HG03045 (cell line): ENCODE results near the gene JAG1.
"Not testable (repeated sequence)": the region's sequence is repeated elsewhere in the genome, so short reads cannot be mapped to it uniquely, and the experiment has no call there.

ENCODE experiments used
- ATAC-seq: cut with Tn5 transposase; IDR thresholded peaks from one replicate; pipeline ENCODE4 v1.9.1; 2021; ENCODE audit warnings: mild to moderate bottlenecking, moderate library complexity; ENCODE audit not compliant: unreplicated experiment

Gene JAG1

DNA sequence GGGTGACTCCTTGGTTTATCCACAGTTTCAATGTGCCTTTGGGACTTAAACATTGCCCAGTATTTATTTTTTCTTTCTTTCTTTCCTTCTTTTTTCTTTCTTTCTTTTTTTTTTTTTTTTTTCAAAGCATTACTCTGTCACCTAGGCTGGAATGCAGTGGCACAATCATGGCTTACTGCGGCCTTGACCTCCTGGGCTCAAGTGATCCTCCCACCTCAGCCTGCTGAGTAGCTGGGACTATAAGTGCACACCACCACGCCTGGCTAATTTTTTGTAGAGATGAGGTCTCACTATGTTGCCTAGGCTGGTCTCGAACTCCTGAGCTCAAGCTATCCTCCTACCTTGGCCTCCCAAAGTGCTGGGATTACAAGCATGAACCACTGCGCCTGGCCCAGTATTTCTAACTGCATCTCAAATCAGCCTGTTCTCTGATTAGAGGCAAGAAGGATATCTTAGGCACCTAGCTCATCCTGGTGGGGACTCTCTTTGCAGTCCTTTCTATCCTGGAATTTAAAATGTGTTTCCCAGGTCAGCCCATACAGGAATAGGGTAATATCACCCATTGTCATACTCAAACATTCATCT is 56.2 kb downstream of the JAG1 start:
- not testable (repeated sequence) for ATAC-seq

DNA sequence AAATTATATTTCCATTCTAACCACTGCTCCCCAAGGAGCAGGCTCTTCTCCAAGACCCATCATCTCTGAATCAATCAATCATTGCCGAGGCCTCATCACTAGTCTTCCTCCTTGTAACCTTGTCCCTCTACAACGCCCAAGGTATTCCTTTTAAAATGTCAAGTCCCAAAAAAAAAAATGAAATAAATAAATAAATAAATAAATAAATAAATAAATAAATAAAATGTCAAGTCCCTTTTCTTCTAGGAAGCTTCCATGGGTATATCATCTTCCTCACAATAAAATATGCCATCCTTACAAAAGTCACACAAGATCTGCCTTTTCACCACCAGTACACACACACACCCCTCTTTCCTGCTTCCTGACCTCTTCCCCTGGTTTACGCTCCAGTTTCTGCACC is 57.6 kb downstream of the JAG1 start:
- no peak for ATAC-seq

DNA sequence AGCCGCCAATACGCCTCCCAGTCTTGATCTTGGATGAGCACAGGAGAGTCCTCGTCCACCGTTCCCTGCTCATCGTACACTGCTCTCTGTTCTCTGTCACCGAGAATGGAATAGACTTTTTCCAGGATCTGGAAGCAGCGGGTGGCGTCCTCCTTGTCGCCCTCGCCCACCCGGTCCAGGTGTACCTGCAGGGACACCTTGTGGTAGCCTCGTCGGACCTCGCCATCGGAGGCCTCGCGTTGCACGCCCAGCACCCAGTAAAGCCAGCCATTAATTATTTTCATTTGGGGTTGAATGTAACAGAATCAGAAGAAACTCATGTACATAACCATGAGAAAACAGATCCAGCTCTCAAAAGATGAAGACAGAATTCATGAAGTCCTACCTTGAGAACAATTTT is 59.9 kb downstream of the JAG1 start:
- ATAC-seq, result no peak

DNA sequence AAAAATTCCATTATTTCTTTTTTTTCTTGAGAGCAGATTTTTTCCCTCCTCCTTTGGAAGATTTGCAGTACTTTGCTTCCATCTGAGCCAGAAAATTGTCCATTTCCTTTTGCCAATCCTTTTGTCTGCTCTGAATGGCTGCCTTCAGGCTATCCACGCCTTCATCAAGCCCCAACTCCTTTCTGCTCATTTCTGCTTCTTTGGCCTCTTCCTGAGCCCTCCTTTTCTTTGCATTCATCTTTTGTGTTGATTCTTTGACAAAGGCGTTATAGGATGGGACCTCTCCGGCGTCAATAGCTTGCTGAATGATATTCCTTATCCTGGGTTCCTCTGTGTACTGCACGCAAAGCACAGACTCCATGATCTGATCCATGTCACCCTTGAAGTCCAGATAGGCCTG is 60.4 kb downstream of the JAG1 start:
- not testable (repeated sequence) for ATAC-seq

DNA sequence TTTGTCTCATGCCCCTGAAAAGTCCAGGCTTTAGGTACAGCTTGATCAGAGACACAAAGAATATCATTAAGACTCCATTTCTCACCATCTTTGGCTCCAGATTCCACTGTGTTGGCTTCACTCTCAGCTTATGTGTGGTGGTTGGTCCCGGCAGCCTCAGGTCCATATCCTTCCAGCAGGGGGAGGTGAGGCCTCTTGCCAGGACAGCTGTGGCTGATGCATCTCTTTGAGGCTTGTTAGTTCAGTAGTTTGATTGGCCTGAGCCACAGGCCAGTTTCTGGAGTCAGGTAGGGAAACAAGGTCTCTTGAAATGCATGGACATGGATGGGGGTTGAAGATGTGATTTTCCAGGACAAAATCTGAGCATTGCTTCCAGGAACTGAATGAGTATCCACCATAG is 62.4 kb downstream of the JAG1 start:
- no peak for ATAC-seq

DNA sequence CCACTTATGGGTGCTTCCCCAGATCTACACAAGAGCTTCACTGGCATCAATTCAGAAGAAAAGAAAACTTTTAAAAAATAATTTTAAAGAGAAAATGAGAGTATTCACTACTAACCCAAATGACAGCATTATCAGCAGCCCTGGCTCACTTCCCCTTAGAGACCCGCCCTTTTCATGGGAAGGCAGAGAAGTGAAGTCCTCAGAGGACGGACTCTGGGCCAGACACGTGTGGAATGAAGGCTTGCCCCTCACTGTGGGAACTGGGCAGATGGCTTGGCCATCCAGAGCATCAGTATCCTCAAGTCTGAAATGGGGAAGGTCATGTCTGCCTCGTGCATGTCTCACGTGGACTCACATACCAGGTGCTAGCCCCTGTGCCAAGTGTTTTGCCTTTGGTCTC is 63.5 kb downstream of the JAG1 start:
- ATAC-seq, result no peak

DNA sequence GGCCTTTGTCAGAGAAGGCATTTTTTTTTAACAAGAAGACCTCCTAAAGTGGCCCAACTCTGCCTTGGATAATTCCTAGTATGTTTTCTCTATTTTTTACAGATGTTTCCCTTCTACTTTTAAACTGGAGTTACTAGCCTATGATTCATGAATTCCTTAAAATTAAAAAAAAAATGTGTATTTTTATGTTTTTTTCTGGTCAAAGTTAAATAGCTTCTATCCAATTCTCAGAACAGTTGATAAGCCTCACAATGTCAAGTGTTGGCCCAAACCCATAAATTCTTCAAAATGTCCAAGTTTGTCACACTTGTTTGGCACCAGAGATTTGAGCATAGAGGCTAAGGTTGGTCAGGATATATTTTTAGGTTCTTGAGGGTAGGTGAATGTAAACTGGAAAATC is 64.0 kb downstream of the JAG1 start:
- no peak for ATAC-seq

DNA sequence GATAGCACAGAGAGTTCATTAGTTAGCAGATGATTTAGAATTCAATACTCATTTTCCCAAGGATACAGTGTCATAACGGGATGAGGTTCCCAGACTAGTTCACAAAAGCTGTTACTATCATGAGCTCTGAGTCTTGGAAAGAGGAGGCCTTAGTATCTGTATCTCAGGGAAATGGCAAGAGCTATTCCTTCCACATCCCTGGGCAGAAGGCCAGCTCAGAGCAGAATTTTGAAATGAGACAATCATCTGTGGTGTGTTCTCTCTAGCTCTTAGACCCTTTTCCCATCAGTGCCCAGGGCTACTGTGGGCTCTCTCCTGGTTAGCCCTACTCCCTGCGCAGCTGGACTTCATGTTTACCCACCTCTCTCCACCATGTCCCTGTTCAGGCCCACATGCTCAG is 64.5 kb downstream of the JAG1 start:
- ATAC-seq, result no peak

DNA sequence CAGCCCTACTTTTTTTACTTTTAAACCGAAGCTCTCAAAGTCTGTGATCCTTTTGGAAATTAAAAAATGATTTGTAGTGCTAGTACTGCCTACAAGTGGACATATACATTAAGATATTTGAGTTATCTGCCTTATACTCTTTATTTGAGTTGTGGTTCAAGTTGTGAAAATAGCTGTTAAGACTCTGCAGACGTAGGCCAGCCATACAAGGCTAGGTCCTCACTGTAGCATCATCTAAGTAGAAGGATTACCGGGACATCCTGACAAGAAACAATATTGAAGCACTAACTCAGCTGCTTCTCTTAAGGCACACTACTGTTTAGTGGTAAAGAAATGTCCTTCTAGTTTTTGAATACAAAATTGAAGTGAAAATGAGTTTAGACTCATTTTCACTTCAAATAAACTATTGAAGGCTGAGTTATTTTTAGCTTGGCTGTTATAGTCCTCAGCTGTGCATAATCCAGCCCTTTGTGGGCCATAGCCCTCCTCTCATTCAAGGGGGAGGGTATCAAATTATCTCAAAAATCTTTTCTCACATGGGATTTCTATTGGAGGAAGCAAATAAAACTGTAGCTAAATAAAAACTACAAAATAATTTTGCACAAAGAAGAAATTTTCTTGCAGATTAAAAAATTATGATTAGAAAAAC is 68.1 kb downstream of the JAG1 start:
- ATAC-seq, result no peak

DNA sequence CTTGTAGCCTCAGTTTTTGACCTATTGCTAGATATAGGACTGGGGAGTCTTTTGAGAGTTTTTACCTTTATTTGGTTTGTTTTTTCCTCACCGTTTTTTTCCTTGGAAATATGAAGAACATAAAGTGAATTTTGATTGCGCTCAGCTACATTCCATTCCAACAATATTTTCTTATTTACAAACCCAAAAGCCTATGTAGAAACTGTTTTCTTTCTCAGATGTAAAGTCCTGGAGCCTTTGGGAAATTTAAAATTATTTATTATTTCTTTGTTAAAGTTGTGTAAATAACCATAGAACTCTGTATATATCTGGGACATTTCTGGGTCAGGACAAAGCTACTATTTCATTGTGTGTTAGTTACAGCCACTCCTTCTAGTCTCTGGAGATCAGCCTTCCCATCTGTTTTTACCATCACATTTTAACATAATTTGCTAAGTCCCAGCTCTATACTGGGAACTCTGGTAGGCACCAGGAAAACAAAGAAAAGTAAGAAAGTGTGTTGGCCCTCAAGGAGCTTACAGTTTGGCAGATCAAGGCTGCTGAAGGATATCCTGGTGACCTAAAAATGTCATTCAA is 68.8 kb downstream of the JAG1 start:
- no peak for ATAC-seq

DNA sequence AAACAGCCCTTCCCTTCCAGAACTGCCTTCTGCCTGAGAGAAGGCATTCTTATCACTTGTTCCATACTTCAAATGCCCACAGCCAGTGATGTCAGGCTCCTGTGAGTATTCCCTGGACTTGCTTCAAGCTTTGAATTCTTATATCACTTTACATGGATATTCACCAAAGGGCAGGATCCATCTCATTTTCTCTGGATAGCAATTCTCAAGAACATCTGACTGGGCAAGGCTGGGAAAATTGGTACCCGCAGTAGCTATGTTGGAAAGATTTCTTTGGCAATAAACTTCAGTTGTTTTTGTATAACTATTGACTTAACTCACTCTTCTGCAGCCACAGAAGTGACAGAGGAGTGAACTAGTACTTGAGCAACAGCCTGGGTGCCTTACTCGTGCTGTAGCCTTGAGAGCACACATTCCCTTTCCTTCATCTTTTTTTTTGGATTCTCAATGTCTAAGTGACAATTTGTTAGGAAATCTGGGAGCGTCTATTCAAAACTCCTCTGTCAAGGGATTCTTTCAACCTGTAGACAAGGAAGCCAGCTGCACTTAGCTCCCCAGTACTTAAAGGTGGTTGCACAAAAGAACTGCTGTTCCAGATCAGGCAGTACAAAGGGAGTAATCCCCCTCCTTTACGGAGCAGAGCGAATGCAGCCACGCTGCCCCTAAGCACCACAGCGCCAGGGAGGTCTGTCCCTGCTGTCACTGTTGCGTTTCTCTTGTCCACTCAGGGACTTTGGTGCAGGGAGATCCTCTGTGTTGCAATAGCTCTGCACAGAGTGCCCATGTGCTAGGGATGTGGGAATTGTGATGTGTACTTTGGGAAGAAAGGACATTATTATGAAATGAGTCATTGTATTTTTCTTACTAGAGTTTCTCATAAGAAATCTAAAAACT is 69.6 kb downstream of the JAG1 start:
- ATAC-seq, result no peak

DNA sequence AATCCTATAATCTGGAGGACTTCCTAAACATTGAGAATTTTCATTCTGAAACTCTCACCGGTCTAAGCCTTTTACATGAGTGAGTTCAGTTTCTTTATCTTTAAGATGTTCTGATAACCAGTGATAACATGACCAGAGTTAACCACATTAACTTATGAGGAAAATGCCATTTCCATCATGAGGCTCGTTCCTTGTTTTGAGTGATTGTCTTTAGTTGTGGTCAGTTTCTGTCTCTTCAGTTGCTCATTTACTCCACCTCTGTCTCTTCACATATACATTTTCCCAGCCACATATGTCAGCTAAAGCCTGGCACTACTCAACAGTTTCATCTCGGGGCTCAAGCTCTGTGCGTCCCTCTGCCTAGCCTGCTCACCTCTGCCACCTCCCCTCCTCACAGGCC is 70.4 kb downstream of the JAG1 start:
- ATAC-seq, result no peak

DNA sequence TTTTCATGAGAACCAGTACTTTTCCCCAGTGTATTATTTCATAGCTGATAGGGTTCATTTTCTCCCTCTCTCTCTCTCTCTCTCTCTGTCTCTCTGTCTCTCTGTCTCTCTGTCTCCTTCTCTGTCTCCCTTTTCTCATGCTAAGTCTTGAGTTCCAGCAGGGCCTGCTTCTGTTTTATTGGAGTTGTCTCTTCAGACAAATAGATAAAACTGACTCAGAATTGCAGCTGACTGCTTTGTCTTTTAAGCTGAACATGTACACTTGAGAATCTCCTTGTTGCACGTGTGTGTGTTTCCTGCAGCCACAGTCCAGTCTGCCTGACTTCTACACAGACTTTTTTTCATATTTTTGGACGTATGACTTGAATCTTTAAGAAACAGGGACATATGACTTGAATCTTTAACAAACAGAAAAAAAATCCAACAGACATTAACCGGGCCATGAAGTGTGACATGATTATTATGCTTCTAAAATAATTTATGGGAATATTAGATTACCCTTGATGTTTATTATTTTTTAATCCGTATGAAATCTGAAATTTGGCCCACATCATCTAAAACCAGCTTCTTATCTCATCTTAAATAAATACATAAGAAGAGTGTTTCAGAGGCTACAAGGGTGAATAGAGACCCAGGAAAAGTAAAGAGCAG is 71.5 kb downstream of the JAG1 start:
- no peak for ATAC-seq

DNA sequence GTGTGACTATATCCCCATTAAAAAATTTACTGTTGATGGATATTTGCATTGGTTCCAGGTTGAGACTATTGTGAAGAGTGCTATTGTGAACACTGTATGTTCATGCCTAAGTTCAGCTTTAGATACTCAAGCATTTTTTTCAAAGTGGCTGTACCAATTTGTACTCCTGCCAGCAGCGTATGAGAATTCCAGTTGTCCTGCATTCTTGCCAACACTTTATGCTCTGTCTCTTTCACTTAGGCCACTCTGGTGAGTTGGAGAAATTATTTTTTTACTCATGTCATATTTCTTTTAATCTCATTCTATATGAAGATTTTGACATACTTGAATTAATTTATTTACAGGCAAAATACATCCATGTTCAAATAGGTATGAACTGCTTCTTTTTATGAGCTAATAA is 76.2 kb downstream of the JAG1 start:
- ATAC-seq, result no peak

DNA sequence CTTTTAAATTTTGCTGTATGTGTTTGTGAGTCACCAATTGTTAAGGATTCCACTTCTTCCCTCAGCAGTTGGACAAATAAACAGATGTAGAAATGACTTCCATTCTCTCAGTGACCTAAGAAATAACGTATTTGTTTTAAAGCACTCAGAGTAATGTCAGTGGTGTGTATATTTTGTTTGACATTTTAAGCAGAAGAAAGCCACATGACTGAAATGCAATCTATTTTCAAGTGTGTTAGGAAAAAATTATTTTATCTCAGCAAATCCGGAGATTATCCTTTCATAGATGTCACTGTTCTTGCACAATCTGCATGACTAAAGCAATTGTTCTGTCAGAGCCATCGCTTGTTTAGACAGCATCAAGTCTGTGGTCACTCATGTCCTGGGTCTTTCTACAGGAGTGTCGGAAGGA is 77.1 kb downstream of the JAG1 start:
- ATAC-seq, result no peak

DNA sequence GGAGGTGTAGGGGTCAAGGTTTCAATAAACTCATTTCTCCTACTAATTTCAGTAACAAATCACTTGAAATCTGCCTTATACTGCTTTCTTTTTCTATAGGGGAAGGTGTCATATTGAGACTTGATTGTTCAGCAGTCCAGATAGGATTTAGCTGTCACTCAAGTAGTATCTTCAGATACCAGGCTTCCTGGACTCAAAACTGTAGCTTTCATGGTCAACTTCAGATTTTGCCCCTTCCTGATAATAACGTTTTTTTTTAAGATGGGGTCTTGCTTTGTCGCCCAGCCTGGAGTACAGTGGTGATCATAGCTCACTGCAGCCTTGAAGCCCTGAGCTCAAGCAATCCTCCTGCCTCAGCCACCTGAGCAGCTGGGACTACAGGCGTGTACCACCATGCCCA is 77.8 kb downstream of the JAG1 start:
- no peak for ATAC-seq

DNA sequence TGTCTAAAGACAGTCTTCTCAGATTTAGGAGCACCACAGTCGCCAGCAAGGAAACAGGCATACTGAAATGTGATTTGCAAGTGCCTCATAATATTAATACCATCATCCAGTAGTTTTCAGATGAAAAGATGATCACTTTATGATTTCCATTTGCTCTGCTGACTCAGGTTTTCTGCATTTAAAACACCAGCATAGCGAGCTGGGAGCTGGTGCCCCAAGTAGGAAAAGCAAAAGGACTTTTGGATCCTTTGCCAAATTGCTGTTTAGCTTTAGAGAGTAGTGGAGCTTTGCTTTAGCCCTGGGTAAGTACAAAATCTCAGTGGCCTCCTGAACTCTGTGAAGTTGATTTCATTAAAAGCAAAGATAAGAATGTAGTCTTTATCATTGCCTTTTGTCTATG is 78.5 kb downstream of the JAG1 start:
- ATAC-seq, result no peak

DNA sequence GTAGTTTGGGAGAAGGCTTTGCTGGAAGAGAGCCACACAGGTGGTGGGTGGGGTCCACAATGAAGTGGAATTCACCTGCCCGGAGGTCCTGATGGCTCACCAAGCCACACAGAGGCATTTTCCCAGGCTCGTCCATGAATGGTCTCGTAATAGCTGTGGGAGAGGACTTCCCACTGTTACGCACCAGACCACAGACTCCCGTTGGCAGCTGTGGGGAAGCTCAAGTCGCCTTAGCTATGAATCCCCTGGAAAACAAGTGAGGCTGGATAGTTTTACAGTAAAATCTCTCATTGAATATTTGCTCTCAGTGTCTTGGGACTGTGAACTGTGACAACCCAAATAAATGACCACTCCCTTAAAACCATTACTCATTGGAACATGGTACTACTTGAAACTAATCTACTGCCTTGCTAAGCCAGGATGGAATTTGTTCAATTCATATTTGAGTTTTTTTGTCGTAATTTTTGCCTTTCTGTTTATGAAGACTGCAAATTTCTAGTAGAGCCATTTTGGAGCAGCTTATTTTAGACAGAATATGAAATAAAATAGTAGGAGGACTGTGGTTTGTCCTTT is 79.4 kb downstream of the JAG1 start:
- ATAC-seq, result no peak

DNA sequence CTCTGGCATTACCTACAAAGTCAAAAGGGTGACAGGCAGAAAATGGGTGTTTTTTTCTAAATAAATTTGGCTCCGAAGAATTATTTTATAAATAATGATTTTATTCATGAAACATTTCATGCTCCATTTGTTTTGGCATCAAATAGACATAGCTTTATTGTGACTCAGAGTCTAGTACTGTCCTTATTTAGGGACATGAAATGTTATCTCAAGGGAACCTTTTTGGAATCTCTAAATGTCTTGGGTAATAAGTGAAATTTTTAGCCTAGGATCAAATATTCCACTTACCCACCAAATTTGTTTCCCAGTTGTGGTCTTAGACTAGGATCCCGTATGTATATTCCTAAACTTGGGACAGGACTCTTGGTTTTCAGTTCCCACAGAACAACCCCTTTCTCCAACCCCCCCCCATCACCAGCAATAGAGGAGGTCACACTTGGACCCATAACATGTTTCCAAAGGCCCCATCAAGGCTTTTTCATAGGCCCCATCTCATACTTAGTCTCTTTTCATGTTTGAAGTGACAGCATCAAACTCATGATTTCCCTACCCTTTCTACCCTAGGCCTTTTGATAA is 81.8 kb downstream of the JAG1 start:
- ATAC-seq, result no peak

DNA sequence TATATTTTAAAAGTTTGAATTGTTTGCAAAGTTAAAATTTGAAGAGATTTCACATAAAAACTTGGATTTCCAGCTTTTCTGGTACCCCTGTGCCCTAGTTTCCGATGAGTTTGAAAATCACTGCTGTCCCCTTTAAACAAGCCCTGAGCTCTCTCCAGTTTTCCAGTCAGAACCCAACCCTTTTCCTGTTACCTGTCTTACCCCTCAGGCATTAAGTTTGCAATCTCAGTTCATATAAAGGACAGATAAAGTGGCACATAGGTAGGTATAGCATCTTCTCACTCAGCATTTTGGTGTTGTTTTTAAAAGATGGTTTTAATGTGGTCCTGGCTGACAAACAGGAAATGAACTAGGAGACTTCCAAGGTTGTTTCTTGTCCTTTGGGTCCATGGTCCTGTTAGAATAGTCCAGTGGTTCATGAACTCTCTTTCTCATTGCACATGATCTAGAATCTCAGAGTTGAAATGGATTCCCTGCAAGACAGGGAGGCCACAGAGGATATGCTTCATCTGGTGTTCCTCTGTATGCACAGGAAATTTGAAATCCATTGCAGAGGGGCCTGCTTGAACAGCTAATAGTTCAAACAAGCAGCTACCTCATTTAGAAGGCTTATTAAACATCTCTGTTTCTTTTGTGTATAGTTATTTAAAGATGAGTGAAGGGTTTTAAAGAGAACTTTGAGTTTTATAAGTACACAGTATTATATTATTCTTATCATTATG is 82.7 kb downstream of the JAG1 start:
- no peak for ATAC-seq
